Measurements from ENCODE around the gene PAFAH2.

The PAFAH2 gene

GRCh38 chr1:26035203-26035958, 37.5 kb upstream of the PAFAH2 start:
- TF ChIP-seq ZNF8 (CRISPR knock-in tag; IDR thresholded peaks at IDR 0.05) (no peak), ZNF70 (CRISPR knock-in tag; IDR thresholded peaks at IDR 0.05) (no peak), SNAI2 (CRISPR knock-in tag; IDR thresholded peaks at IDR 0.05) (no peak), TSHZ2 (CRISPR knock-in tag; IDR thresholded peaks at IDR 0.05) (no peak), ZNF565 (CRISPR knock-in tag; conservative IDR thresholded peaks at IDR 0.05; ENCODE audit: low read depth) (no peak), CREB5 (CRISPR knock-in tag; IDR thresholded peaks at IDR 0.05; ENCODE audit: low read depth) (no peak), TOX (CRISPR knock-in tag; IDR thresholded peaks at IDR 0.05; ENCODE audit: borderline replicate concordance) (no peak), GLIS3 (CRISPR knock-in tag; IDR thresholded peaks at IDR 0.05) (no peak), ARNTL (CRISPR knock-in tag; IDR thresholded peaks at IDR 0.05; ENCODE audit: borderline replicate concordance, low read depth) (no peak), ZFP30 (CRISPR knock-in tag; IDR thresholded peaks at IDR 0.05) (no peak), ZFP3 (CRISPR knock-in tag; IDR thresholded peaks at IDR 0.05) (no peak), CSRNP3 (CRISPR knock-in tag; IDR thresholded peaks at IDR 0.05) (no peak), TCF4 (CRISPR knock-in tag; IDR thresholded peaks at IDR 0.05; ENCODE audit: borderline replicate concordance) (no peak)
- TF ChIP-seq, protein P1, sequence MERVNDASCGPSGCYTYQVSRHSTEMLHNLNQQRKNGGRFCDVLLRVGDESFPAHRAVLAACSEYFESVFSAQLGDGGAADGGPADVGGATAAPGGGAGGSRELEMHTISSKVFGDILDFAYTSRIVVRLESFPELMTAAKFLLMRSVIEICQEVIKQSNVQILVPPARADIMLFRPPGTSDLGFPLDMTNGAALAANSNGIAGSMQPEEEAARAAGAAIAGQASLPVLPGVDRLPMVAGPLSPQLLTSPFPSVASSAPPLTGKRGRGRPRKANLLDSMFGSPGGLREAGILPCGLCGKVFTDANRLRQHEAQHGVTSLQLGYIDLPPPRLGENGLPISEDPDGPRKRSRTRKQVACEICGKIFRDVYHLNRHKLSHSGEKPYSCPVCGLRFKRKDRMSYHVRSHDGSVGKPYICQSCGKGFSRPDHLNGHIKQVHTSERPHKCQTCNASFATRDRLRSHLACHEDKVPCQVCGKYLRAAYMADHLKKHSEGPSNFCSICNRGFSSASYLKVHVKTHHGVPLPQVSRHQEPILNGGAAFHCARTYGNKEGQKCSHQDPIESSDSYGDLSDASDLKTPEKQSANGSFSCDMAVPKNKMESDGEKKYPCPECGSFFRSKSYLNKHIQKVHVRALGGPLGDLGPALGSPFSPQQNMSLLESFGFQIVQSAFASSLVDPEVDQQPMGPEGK (CRISPR knock-in tag; IDR thresholded peaks at IDR 0.05; ENCODE audit: borderline replicate concordance), result no peak
- peak; percentile 95 for ATAC-seq

GRCh38 chr1:26034504-26035202, 36.8 kb upstream of the PAFAH2 start:
- peak; percentile 34 for ATAC-seq
- TF ChIP-seq TCF4 (CRISPR knock-in tag; IDR thresholded peaks at IDR 0.05; ENCODE audit: borderline replicate concordance), result no peak
- TF ChIP-seq ZNF70 (CRISPR knock-in tag; IDR thresholded peaks at IDR 0.05), result no peak
- no peak for TF ChIP-seq ZFP3 (CRISPR knock-in tag; IDR thresholded peaks at IDR 0.05)
- no peak for TF ChIP-seq ARNTL (CRISPR knock-in tag; IDR thresholded peaks at IDR 0.05; ENCODE audit: borderline replicate concordance, low read depth)
- TF ChIP-seq TOX (CRISPR knock-in tag; IDR thresholded peaks at IDR 0.05; ENCODE audit: borderline replicate concordance), result no peak
- TF ChIP-seq PPARA (CRISPR knock-in tag; IDR thresholded peaks at IDR 0.05; ENCODE audit: borderline replicate concordance), result no peak
- TF ChIP-seq, protein P2, sequence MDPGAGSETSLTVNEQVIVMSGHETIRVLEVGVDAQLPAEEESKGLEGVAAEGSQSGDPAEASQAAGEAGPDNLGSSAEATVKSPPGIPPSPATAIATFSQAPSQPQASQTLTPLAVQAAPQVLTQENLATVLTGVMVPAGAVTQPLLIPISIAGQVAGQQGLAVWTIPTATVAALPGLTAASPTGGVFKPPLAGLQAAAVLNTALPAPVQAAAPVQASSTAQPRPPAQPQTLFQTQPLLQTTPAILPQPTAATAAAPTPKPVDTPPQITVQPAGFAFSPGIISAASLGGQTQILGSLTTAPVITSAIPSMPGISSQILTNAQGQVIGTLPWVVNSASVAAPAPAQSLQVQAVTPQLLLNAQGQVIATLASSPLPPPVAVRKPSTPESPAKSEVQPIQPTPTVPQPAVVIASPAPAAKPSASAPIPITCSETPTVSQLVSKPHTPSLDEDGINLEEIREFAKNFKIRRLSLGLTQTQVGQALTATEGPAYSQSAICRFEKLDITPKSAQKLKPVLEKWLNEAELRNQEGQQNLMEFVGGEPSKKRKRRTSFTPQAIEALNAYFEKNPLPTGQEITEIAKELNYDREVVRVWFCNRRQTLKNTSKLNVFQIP (CRISPR knock-in tag; IDR thresholded peaks at IDR 0.05; ENCODE audit: borderline replicate concordance, low read depth), result no peak
- TF ChIP-seq ZNF8 (CRISPR knock-in tag; IDR thresholded peaks at IDR 0.05), result no peak
- no peak for TF ChIP-seq CSRNP3 (CRISPR knock-in tag; IDR thresholded peaks at IDR 0.05)
